ENCODE results near the gene NRROS.

- TF ChIP-seq CTCF (IDR thresholded peaks at IDR 0.05) (no peak), POLR2A (IDR thresholded peaks at IDR 0.05) (peak in 1 of 2 donors; percentile 30), EP300 (IDR thresholded peaks at IDR 0.05) (peak; percentile 86 to 91)
Measured at GRCh38 chr3:196624067-196624790, 15.3 kb upstream of the NRROS start.

Measured in tibial nerve (tissue), 4 donors.